ENCODE data around the gene TRMT2A.
"Not testable (repeated sequence)": the region's sequence is repeated elsewhere in the genome, so short reads cannot be mapped to it uniquely, and the experiment has no call there.

The TRMT2A gene

GRCh38 chr22:20084547-20085413 lies 32.2 kb downstream of the TRMT2A start:
- DNase-seq: peak in 1 of 5 experiments; percentile 30

GRCh38 chr22:20083891-20084546 lies 33.0 kb downstream of the TRMT2A start:
- no peak for DNase-seq

- DNase-seq: no peak
Measured at GRCh38 chr22:20083157-20083890, 33.7 kb downstream of the TRMT2A start.

- peak in 1 of 5 experiments; percentile 29 for DNase-seq
Measured at GRCh38 chr22:20080776-20081654, 36.0 kb downstream of the TRMT2A start.

GRCh38 chr22:20080445-20080775 lies 36.6 kb downstream of the TRMT2A start:
- peak; percentile 53 to 86 (median 70) for DNase-seq

GRCh38 chr22:20079745-20080444 lies 37.1 kb downstream of the TRMT2A start, which contains the start of gene DGCR8:
Gene DGCR8 (plus strand): TSS chr22:20080241. CDS start chr22:20085964, 5,723 bp downstream.
- DNase-seq: peak; percentile 49 to 91 (median 62)

- no peak for DNase-seq
Measured at GRCh38 chr22:20076627-20077172, 40.3 kb downstream of the TRMT2A start.

- DNase-seq: no peak
Measured at GRCh38 chr22:20071524-20071972, 45.5 kb downstream of the TRMT2A start.

GRCh38 chr22:20069331-20070042 lies 47.5 kb downstream of the TRMT2A start:
- DNase-seq: no peak

- no peak for DNase-seq
Measured at GRCh38 chr22:20068640-20069039, 48.4 kb downstream of the TRMT2A start.

- DNase-seq: not testable (repeated sequence)
Measured at GRCh38 chr22:20067384-20067682, 49.7 kb downstream of the TRMT2A start.

- no peak for DNase-seq
Measured at GRCh38 chr22:20066617-20067383, 50.2 kb downstream of the TRMT2A start.

- no peak for DNase-seq
Measured at GRCh38 chr22:20065896-20066616, 51.0 kb downstream of the TRMT2A start.

- no peak for DNase-seq
Measured at GRCh38 chr22:20064545-20065262, 52.3 kb downstream of the TRMT2A start.

- DNase-seq: no peak
Measured at GRCh38 chr22:20064140-20064480, 52.9 kb downstream of the TRMT2A start.

GRCh38 chr22:20063271-20064139 lies 53.5 kb downstream of the TRMT2A start:
- DNase-seq: no peak

GRCh38 chr22:20062766-20063083 lies 54.3 kb downstream of the TRMT2A start:
- DNase-seq: no peak
